HK-2 (cell line): ENCODE data around the gene ARPC1B.

Source experiments
- DNase-seq: peaks from one replicate; pipeline ENCODE4 v3.0.0-alpha.2; 2018; ENCODE audit not compliant: unreplicated experiment

ARPC1B gene

GRCh38 chr7:99389772-99390171, 15.2 kb downstream of the ARPC1B start:
- no peak for DNase-seq

- DNase-seq, result no peak
Observed at GRCh38 chr7:99390941-99391602, 16.5 kb downstream of the ARPC1B start.

DNA sequence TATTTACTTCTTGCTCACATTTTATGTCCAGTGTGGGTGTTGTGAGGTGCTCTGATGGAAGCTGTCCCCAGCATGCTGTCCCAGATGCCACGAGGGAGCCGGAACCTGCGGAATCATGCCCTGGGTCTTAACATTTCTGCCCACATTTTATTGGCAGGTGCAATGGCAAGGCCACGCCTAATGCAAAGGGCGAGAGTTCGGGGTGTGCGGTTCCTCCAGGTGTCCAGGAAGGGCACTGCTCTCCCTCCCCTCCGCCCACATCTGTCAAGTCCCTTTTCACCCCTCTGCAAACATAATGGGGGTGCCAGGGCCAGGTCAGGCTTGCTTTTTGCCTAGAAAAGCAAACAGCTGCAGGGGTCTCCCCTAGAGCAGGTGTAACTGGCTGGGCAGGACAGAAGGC, 17.5 kb downstream of the ARPC1B start:
- no peak for DNase-seq

DNA sequence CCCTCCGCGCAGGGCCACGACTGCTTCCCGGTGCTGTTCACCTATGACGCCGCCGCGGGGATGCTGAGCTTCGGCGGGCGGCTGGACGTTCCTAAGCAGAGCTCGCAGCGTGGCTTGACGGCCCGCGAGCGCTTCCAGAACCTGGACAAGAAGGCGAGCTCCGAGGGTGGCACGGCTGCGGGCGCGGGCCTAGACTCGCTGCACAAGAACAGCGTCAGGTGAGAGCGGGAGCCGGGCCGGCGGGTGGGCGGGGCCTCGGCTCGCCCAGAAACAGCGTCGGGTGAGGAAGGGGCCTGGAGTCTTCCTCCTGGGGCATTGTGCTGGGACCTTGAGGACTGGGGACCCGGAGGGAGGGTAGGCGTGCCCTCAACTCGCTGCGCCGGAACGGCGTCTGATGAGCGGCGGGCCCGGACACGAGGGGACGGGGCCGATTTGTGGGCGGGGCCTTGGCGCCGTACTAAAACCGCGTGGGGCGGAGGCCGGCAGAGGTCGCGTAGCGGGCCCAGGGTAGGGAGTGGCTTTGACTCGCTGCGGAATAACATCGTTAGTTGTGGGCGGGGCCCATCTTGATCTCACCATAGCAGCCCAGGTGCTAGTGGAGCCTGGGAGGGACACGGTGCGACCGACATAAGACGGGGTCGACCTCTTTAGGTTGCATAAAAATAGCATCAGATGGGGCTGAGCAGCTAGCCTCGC, 18.3 kb downstream of the ARPC1B start:
- no peak for DNase-seq

DNA sequence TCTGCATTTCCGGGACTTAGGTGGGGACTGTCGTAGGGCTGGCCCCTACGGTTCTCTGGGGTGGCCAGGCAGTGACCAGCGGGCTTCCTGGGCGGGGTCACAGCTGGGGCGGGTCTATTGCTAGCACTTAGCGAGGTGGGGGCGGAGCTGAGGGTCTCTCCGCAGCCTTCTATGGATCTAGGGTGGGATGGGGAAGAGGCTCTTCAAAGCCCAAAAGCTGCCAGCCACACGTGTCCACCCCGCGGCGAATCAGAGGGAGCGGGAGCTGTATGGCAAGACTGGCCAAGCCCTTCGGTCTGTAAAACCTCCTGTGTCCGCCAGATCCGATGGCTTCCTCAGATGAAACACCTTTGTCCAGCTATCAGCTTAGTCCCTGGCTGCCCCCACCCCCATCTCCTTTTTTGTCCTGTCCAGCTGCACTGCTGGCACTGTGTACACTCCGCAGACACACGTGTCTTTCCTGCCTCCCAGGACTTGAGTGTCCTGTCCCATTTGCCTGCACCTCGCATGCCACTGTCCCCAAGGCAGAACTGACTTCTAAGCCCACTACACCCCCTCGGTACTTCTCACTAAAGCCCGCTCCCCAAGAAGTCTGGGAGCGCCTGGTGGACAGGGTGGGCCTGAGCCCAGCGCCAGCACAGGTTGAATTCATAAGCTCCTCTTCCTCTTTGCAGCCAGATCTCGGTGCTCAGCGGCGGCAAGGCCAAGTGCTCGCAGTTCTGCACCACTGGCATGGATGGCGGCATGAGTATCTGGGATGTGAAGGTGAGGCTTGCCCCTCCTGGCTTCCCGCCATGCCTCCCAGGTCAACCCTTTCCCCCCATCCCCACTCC, 19.0 kb downstream of the ARPC1B start:
- DNase-seq, result no peak

DNA sequence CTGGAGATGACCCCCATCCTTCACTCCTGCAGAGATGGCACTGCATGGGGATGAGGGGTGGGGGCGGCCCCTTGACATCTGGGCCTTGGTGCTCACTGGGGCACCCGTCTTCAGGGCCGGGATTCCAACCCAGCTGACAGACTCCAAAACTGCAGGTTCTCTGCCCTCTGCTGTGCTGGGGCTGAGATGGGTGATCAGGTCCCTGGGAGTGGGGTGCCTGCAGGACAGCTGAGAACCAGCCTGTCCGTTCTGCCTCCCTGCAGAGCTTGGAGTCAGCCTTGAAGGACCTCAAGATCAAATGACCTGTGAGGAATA, 19.6 kb downstream of the ARPC1B start:
- no peak for DNase-seq

DNA sequence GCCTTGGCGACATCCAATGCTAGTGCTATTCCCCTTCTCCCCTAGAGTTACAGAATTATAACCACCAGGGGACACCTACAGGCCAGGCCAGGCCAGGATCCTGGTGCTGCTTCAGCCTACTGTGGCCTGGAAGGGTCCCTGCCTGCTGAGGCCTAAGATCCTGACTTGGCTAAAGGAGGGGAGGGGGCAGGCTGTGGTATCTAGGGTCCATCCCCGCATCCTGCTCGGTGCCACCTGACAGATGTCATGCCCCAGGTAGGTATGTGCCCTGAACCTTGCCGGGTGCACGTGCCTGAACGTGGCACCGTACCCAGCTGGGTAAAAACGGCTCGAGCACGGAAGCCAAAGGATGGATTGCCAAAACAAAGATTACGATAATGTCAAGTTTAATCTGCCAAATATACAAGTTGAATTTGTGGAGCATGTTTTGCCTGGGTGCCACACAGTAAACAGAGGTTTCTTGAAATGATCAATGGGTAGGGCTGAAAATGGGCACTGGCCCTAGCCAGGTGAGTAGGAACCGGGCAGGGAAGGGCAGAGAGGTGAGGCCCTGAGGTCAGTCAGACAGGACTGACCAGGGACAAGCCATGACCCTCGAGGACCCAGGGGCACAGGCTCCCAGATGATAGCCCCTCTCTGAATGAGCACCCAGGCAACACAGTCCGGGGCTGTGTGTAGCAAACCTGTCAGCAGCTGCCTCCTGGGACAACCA, 21.2 kb downstream of the ARPC1B start:
- no peak for DNase-seq

DNA sequence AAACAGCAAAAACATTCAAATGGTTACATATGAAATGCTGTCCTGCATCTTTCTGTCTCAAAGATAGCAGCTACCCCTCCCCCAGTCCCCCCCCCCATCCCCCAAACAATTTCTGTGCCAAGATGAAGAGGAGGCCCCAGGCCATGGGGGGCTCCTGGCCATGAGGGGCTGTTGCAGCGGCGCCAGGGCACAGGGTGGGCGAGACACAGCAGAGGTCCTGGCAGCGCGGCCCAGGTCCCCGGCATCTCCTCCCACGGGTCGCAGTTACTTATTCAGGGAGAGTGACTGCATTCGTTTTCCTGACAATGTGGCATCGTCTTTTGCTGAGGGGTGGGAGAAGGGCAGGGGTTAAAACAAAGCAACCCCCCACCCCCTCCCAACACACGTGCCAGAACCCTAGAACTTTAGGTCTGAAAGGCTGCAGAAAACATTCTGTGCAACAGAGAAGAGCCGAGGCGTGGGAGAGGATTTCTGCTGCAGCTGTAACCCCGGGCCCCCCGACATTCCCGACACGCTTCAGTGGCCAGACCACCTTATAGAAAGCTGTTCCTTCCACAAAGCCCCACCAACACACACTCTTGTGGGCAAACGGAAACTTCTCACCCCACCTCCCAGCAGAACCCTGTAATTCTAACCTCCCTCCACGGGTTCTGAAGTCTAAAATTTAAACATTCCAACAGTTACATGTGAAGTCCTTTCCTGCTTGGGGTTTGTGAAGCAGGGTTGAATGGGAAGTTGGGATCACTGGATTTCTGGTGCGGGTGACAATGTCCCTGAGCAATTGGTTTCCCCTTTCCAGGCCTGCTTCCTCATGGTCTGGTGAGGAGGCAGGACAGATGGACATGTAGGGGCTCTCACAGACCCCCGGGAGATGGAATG, 22.1 kb downstream of the ARPC1B start:
- DNase-seq, result no peak

DNA sequence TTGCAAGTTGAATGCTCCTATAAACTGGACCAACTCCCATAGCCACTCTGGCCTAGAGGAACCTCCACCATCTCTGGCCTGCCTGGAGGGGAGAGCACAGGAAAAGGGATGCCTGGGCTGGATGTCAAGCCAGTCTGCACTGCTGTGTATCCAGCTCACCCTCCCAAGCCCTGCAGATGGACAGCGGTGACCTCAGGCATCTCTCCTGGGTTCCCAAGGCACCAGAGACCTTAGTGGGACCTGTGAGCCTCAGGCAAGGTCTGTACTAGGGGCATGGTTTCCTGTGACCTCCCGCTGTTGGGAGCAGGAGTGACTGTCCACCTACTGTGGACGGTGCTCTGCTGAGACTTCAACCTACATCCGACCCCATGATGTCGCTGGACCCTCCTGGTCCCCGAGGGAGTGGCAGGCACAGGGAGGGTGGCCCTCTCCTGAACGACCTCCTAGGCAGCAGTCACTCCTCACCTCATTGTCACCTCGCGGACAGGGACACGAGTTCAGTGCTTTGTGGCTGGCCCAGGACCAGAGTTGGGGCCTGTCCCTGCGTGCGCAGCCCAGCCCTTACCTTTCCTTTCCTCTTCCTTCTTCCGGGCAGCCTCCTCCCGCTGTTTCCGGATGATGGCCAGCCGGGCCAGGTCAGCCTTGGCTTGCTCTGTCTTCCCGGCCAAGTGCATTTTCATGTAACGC, 22.9 kb downstream of the ARPC1B start:
- DNase-seq, result no peak

- DNase-seq, result no peak
Observed at GRCh38 chr7:99398891-99399445, 24.4 kb downstream of the ARPC1B start.

- DNase-seq, result no peak
Observed at GRCh38 chr7:99399597-99399996, 25.1 kb downstream of the ARPC1B start.

DNA sequence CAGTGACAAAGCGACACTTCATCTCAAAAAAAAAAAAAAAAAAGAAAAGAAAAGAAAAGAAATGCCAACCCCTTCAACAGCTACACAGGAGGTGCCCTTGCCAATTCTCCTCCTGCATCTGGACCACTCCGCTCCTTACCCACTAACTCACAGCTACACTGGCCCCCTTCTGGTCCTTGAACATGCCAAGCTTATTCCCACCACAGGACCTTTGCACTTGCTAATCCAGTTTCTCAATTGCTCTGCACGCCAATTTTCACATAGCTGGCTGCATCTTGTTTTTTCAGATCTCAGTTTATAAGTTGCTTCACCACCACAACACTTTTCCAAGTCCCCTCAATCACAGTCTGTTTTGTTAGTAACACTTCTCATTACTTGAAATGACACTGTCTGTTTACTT, 28.3 kb downstream of the ARPC1B start:
- no peak for DNase-seq

DNA sequence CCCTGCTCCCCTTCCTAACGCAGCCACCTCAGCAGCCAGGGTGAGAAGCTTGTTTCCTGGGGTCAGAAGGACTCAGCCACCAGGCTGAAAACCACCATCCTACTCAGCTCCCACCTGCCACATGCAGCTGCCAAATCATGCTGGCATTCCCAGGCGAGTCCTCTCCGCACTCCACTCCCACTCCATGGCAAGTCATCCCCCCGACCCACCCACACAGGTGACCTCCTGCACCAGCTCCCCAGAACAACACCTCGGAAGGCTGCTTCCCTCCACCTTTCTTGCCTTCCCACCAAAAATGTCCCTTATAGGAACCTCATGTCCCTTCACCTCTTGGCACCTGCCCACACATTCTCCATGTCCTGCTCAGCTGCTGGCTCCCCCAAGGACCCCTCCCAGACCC, 29.2 kb downstream of the ARPC1B start:
- DNase-seq, result no peak

GRCh38 chr7:99404235-99404976, 29.9 kb downstream of the ARPC1B start:
- DNase-seq, result no peak

- no peak for DNase-seq
Observed at GRCh38 chr7:99404977-99405320, 30.4 kb downstream of the ARPC1B start.

GRCh38 chr7:99406557-99406956, 32.0 kb downstream of the ARPC1B start:
- DNase-seq, result no peak

DNA sequence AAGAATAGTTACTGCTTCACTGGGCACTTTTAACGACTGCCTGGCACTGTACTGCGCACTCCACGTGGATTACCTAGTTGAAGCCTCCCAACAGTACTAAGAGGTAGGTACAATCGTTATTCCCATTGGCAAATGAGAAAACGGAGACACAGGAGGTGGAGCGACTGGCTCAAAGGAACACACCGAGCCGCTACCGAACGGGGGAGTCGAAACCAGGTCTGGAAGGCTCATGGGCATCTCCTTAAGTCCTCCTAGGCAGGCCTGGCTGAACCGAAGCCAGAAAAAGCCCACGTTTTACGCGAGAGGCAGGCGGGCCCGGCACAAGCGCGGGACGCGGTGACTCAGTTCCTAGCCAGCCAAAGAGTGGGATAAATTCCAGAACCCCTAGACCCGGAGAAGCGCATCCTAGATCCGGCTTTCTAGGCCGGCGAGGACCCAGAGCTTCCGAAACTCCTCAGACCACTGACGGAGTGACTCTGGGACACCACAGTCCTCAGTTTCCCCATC, 33.4 kb downstream of the ARPC1B start:
- peak; percentile 61 for DNase-seq

DNA sequence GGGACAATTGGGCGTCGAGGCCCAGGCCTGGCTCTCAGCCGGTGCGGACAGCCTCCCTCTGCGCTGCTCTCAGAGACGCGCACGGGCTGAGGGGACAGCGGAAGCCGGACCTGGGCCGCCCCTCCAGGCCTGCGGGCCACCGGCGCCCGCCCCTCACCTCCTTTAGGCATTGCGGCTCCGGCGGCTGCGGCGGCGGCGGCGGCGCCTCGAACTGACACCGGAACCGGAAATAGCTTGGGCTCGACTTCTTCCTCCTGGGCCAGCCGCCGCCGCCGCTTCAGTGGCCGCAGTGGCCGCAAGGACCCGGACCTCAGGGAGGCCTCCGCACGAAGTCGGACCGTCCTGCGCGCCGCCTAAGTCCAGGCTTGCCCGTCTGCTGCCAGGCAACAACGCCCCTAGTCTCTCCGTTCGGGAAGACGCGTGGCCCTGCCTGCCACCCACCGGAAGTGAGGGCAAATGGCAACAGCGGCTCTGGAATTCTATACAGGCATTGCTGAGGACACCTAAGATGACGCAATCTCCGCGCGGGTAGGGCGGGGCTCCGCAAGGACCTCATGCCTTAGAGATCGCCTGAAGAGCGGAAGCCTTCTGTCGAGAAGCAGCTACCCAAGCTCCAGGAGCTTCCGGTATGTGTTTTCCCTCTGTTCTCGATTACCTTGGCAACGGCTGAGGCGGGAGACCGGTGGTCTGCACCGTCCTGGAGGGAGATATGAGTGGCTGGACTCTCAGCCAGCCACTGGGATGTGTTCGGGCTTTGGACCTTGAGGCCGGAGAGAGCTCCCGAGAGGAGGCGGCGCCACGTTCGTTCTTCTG, 34.1 kb downstream of the ARPC1B start, which contains the start of the genes BUD31 and PDAP1:
BUD31 (plus strand) TSS at position 591 of the 813 bp plus-strand sequence. CDS start 2,124 bp downstream, outside the sequence.
PDAP1 (minus strand) TSS at position 219 of the 813 bp plus-strand sequence; CDS start at position 170, 49 bp downstream.
- peak; percentile 93 for DNase-seq
